Neural progenitor cell (in vitro differentiated cells): ENCODE data around the gene CT45A10.
"Not testable (repeated sequence)": the region's sequence is repeated elsewhere in the genome, so short reads cannot be mapped to it uniquely, and the experiment has no call there.

ENCODE experiments used
- CTCF ChIP-seq: fragments of 200-600 bp; sonication (generic); IDR thresholded peaks from 2 replicates; pipeline ENCODE4 v1.5.1; 2017; ENCODE audit warnings: antibody characterized with exemption, mild to moderate bottlenecking
- EZH2 ChIP-seq: fragments of 200-600 bp; sonication (generic); IDR thresholded peaks from 2 replicates; pipeline ENCODE4 v1.6.1; 2017; ENCODE audit warnings: antibody characterized with exemption, mild to moderate bottlenecking, moderate library complexity

GRCh38 chrX:135854438-135854837 lies 38.8 kb downstream of the CT45A10 start, which contains the start of gene CT45A8:
- TF ChIP-seq CTCF, EZH2: not testable (repeated sequence)
